PFSK-1 (cell line): Measurements from ENCODE around the gene TENM3.

ENCODE experiments used
- FOXP2 ChIP-seq: optimal IDR thresholded peaks from 2 replicates; pipeline ENCODE3; 2011; ENCODE audit warnings: borderline replicate concordance, control low read depth, inconsistent platforms; ENCODE audit not compliant: insufficient read depth; ENCODE audit errors: extremely low read length, extremely low read depth
- POLR2AphosphoS5 ChIP-seq: IDR thresholded peaks from 2 replicates; pipeline ENCODE4 v1.6.1; 2012; ENCODE audit warnings: low read depth, mild to moderate bottlenecking, control low read depth, low read length, moderate library complexity
- REST ChIP-seq, 2 experiments: IDR thresholded peaks; 2 replicates each; pipeline versions ENCODE4 v1.6.1 to v1.8.0; 2011 to 2012; ENCODE audit warnings: low read depth in 2 of 2, low read length in 2 of 2, control low read depth in 1 of 2, inconsistent platforms in 1 of 2, mild to moderate bottlenecking in 1 of 2, moderate library complexity in 1 of 2; ENCODE audit not compliant: insufficient read depth in 1 of 2
- SIN3A ChIP-seq: IDR thresholded peaks from 2 replicates; pipeline ENCODE4 v1.6.1; 2012; ENCODE audit warnings: mild to moderate bottlenecking, low read length, moderate library complexity, borderline replicate concordance; ENCODE audit not compliant: insufficient read depth
- TAF1 ChIP-seq: IDR thresholded peaks from 2 replicates; pipeline ENCODE4 v1.6.1; 2012; ENCODE audit warnings: low read length, control low read depth, borderline replicate concordance; ENCODE audit not compliant: insufficient read depth

- no peak for TF ChIP-seq POLR2AphosphoS5
- no peak for TF ChIP-seq REST (IDR thresholded peaks at IDR 0.05; ENCODE audit: insufficient read depth in 1 of 2, low read depth in 2 of 2, low read length in 2 of 2)
- no peak for TF ChIP-seq TAF1
- no peak for TF ChIP-seq FOXP2
- no peak for TF ChIP-seq SIN3A
Observed at GRCh38 chr4:182736207-182736606, 493.0 kb downstream of the TENM3 start.
